Ishikawa (cell line): ENCODE measurements around the gene NTRK3.

Experiments used
- CREB1 ChIP-seq: IDR thresholded peaks from 2 replicates; pipeline ENCODE4 v1.6.1; 2012; ENCODE audit warnings: low read depth
- EGR1 ChIP-seq: IDR thresholded peaks from 2 replicates; pipeline ENCODE4 v1.6.1; 2012
- EP300 ChIP-seq: IDR thresholded peaks from 2 replicates; pipeline ENCODE4 v1.6.1; 2012; ENCODE audit warnings: borderline replicate concordance
- FOXM1 ChIP-seq: IDR thresholded peaks from 2 replicates; pipeline ENCODE4 v1.6.1; 2012; ENCODE audit warnings: low read depth, borderline replicate concordance
- RAD21 ChIP-seq: IDR thresholded peaks from 2 replicates; pipeline ENCODE4 v1.6.1; 2012; ENCODE audit warnings: low read depth
- TAF1 ChIP-seq: IDR thresholded peaks from 2 replicates; pipeline ENCODE4 v1.6.1; 2012; ENCODE audit warnings: low read depth, mild to moderate bottlenecking
- TCF12 ChIP-seq: IDR thresholded peaks from 2 replicates; pipeline ENCODE4 v1.6.1; 2012; ENCODE audit warnings: low read depth
- TEAD4 ChIP-seq: IDR thresholded peaks from 2 replicates; pipeline ENCODE4 v1.6.1; 2012
- USF1 ChIP-seq: IDR thresholded peaks from 2 replicates; pipeline ENCODE4 v1.6.1; 2012
- YY1 ChIP-seq: IDR thresholded peaks from 2 replicates; pipeline ENCODE4 v1.6.1; 2012; ENCODE audit warnings: low read depth
- ZBTB7A ChIP-seq: IDR thresholded peaks from 2 replicates; pipeline ENCODE4 v1.6.1; 2012; ENCODE audit warnings: low read depth
- TF ChIP-seq, protein P1 (sequence below): IDR thresholded peaks from 2 replicates; pipeline ENCODE4 v1.6.1; 2012

DNA sequence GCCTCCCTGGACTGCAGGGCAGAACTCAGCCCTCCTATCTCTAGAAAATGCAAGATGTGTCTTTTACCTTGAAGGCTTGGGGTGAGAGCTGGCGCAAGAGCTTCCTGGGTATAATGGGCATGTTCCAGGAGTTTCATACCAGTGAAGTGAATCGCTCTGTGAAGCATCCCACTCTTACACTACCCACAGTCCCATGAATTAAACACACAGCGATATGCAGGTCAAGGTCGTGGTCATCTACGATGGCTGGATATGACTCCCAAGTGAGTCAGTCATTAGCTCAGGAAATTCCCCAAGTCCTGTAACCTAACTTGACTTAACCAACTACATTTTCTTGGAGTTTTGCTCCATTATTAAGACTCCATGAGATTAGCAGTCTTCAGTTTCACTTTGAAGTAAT lies 439.7 kb downstream of the NTRK3 start:
- no peak for TF ChIP-seq EP300
- TF ChIP-seq RAD21 = no peak
- TF ChIP-seq FOXM1 = no peak
- TF ChIP-seq YY1 = no peak
- TF ChIP-seq, protein P1, sequence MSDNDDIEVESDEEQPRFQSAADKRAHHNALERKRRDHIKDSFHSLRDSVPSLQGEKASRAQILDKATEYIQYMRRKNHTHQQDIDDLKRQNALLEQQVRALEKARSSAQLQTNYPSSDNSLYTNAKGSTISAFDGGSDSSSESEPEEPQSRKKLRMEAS = no peak
- no peak for TF ChIP-seq TEAD4
- TF ChIP-seq TCF12 = no peak
- no peak for TF ChIP-seq TAF1
- TF ChIP-seq EGR1 = no peak
- no peak for TF ChIP-seq ZBTB7A
- no peak for TF ChIP-seq CREB1
- no peak for TF ChIP-seq USF1
